Progenitor cell of endocrine pancreas (in vitro differentiated cells): Measurements from ENCODE around the gene MTERF2. TPM values are rescaled to one million over a fixed set of nuclear protein-coding genes. Genes with fewer than 3 reads are reported as not detected.
"Not testable (repeated sequence)": the region's sequence is repeated elsewhere in the genome, so short reads cannot be mapped to it uniquely, and the experiment has no call there.

Experiments
- DNase-seq: peaks from one replicate; pipeline ENCODE4 v3.0.0; 2021; ENCODE audit warnings: low spot score; ENCODE audit not compliant: unreplicated experiment
- H3K27ac Mint-ChIP-seq: 2 replicates; pipeline ENCODE4 v1.8.0; 2021; ENCODE audit warnings: mild to moderate bottlenecking, moderate library complexity, mixed read lengths
- H3K27me3 Mint-ChIP-seq: 2 replicates; pipeline ENCODE4 v1.8.0; 2021; ENCODE audit warnings: mixed read lengths
- H3K36me3 Mint-ChIP-seq: 2 replicates; pipeline ENCODE4 v1.8.0; 2022; ENCODE audit warnings: mixed read lengths; ENCODE audit not compliant: insufficient read depth
- H3K4me1 Mint-ChIP-seq: 2 replicates; pipeline ENCODE4 v1.8.0; 2021; ENCODE audit warnings: low read depth, mixed read lengths
- H3K4me3 Mint-ChIP-seq: 2 replicates; pipeline ENCODE4 v1.8.0; 2021; ENCODE audit warnings: low read depth, mild to moderate bottlenecking, moderate library complexity, mixed read lengths
- H3K9me3 Mint-ChIP-seq: 2 replicates; pipeline ENCODE4 v1.8.0; 2021; ENCODE audit warnings: low read depth, mixed read lengths
- total RNA-seq: library from RNA; stranded (reverse); gene quantifications from 2 replicates; pipeline ENCODE4 v1.2.1, GENCODE V29; 2021
- TF ChIP-seq, protein P1 (sequence below): fragments of 200-600 bp; sonication (generic); IDR thresholded peaks from one replicate; pipeline ENCODE4 v1.5.0; 2021; ENCODE audit warnings: antibody characterized with exemption, mild to moderate bottlenecking; ENCODE audit not compliant: unreplicated experiment

MTERF2 gene
- total RNA-seq, 1 donor from 2014 or later = 15.3 TPM

DNA sequence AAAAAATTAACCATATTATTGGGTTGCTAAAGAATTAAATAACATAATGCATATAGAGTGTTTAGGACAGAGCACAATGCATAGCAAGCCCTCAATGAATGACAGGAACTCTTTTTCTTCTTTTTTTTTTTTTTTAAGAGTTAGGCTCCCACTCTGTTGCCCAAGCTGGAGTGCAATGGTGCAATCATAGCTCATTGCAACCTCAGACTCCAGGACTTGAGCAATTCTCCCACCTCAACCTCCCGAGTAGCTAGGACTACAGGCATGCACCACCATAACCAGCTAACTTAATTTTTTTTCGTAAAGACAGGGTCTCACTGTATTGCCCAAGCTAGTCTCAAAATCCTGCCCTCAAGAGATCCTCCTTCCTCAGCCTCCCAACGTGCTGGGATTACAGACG lies 20.5 kb upstream of the MTERF2 start:
- TF ChIP-seq, protein P1, sequence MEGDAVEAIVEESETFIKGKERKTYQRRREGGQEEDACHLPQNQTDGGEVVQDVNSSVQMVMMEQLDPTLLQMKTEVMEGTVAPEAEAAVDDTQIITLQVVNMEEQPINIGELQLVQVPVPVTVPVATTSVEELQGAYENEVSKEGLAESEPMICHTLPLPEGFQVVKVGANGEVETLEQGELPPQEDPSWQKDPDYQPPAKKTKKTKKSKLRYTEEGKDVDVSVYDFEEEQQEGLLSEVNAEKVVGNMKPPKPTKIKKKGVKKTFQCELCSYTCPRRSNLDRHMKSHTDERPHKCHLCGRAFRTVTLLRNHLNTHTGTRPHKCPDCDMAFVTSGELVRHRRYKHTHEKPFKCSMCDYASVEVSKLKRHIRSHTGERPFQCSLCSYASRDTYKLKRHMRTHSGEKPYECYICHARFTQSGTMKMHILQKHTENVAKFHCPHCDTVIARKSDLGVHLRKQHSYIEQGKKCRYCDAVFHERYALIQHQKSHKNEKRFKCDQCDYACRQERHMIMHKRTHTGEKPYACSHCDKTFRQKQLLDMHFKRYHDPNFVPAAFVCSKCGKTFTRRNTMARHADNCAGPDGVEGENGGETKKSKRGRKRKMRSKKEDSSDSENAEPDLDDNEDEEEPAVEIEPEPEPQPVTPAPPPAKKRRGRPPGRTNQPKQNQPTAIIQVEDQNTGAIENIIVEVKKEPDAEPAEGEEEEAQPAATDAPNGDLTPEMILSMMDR = no peak
- Mint-ChIP-seq H3K9me3 (peaks cover 4% of the 10 kb centered on the region), H3K4me3 (no peak overlapping the region), H3K27me3 (no peaks in the 10 kb centered on the region), H3K36me3 (peaks cover 8% of the 10 kb centered on the region), H3K4me1 (peaks cover 2% of the 10 kb centered on the region), H3K27ac (no peak overlapping the region)
- DNase-seq = no peak

DNA sequence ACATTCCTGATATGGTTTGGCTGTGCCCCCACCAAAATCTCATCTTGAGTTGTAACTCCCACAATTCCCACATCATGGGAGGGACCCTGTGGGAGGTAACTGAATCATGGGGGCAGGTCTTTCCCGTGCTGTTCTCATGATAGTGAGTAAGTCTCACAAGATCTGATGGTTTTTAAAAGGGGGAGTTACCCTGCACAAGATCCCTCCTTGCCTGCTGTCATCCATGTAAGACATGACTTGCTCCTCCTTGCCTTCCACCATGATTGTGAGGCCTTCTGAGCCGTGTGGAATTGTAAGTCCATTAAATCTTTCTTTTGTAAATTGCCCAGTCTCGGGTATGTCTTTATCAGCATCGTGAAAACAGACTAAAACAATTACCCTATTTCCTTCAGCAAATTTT lies 15.7 kb upstream of the MTERF2 start:
- not testable (repeated sequence) for H3K27ac Mint-ChIP-seq, DNase-seq, H3K4me3 Mint-ChIP-seq, H3K4me1 Mint-ChIP-seq, H3K27me3 Mint-ChIP-seq, H3K9me3 Mint-ChIP-seq
- peaks cover 12% of the 10 kb centered on the region for H3K36me3 Mint-ChIP-seq

DNA sequence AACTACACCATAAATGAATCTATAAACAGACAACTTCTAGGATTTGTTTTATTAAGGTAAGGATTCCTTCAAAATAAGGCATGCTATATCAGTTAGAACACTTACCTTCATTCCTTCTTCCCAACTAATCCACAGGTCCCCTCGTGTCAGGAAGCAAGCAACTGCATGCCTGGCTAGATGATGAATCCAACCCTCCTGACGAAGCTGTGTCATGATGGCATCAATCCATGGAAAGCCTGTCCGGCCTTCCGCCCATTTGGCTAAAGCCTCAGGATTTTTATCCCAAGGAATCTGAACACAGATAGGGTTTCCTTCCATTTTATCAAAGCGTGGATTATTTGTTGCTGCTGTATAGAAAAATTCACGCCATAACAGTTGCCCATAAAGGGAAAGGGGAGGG lies 12.5 kb upstream of the MTERF2 start:
- H3K36me3 Mint-ChIP-seq = peaks cover 22% of the 10 kb centered on the region
- DNase-seq = no peak
- H3K27ac Mint-ChIP-seq = no peak overlapping the region
- H3K4me1 Mint-ChIP-seq = no peaks in the 10 kb centered on the region
- no peaks in the 10 kb centered on the region for H3K27me3 Mint-ChIP-seq
- TF ChIP-seq, protein P1 = no peak
- H3K4me3 Mint-ChIP-seq = no peak overlapping the region
- peaks cover 4% of the 10 kb centered on the region for H3K9me3 Mint-ChIP-seq

DNA sequence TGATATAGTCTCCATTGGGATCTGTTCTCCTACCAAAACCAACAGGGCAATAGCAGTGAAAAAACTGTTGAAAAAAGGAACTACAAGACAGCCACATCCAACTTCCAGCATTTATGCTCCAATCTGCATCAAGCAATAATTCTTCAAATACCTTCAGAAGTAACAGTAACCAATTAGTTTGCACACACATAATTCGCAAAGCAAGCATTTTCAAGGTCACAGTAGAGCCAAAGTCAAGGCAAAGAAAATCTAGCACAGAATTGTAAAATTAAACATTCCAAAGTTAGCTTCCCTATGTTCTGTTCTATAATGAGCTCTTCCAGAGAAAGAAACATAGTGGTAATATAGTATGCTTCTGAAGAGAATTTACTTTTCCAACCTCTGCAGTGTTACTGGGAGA lies 11.0 kb upstream of the MTERF2 start:
- no peak for DNase-seq
- H3K9me3 Mint-ChIP-seq = peaks cover 4% of the 10 kb centered on the region
- H3K27ac Mint-ChIP-seq = no peak overlapping the region
- peaks cover 22% of the 10 kb centered on the region for H3K36me3 Mint-ChIP-seq
- TF ChIP-seq, protein P1 = no peak
- no peak overlapping the region for H3K4me3 Mint-ChIP-seq
- no peaks in the 10 kb centered on the region for H3K27me3 Mint-ChIP-seq
- H3K4me1 Mint-ChIP-seq = no peaks in the 10 kb centered on the region

DNA sequence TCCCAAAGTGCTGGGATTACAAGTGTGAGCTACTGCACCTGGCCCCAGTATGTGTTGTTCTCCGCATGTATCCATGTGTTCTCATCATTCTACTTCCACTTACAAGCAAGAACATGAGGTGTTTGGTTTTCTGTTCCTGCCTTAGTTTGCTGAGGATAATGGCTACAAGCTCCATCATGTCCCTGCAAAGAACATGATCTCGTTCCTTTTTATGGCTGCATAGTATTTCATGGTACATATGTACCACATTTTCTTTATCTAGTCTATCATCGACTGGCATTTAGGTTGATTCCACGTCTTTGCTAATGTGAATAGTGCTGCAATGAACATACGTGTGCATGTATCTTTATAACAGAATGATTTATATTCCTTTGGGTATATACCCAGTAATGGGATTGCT lies 9.2 kb upstream of the MTERF2 start:
- H3K4me1 Mint-ChIP-seq, H3K27me3 Mint-ChIP-seq, H3K4me3 Mint-ChIP-seq, H3K9me3 Mint-ChIP-seq, DNase-seq, H3K27ac Mint-ChIP-seq: not testable (repeated sequence)
- peaks cover 13% of the 10 kb centered on the region for H3K36me3 Mint-ChIP-seq

DNA sequence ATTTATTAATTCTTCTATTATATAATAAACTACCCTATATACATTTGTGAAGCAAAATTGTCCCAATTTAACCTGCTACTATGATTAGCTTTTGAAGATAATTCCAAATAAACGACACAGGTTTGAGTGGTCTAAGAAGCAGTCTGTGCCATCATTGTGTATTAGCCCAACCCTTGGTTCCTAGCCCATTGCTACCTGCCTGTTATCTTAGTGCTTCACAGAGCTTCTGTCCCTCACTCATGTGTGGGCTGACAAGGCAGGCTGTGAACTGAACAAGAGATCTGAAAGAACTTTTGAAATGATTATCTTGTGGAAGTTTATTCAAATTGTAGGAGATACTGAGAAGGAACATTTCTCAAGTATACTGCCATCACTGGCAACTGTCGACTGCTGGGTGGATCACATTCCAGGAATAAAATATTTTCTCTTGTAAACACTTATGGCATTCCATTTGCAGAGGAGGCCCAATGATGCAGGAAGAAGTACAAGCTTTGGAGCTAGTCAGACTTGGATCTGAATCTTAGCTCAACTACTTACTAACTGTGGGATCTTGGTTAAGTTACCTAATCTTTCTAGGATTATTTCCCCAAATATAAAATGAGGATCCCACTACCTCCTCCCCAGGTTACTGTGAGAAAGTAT lies 7.8 kb upstream of the MTERF2 start:
- H3K4me1 Mint-ChIP-seq = no peaks in the 10 kb centered on the region
- no peaks in the 10 kb centered on the region for H3K9me3 Mint-ChIP-seq
- H3K27ac Mint-ChIP-seq = no peak overlapping the region
- peaks cover 13% of the 10 kb centered on the region for H3K36me3 Mint-ChIP-seq
- H3K4me3 Mint-ChIP-seq = no peak overlapping the region
- no peak for DNase-seq
- TF ChIP-seq, protein P1 = no peak
- no peaks in the 10 kb centered on the region for H3K27me3 Mint-ChIP-seq
